Measurements from ENCODE around the gene RPS15A. TPM values are rescaled to one million over a fixed set of nuclear protein-coding genes. Genes with fewer than 3 reads are reported as not detected.
A peak's percentile ranks its signal among the peaks of the same experiment; 100 is the strongest.

RPS15A gene
- 3,107 and 3,956 TPM in 2 replicates for total RNA-seq

DNA sequence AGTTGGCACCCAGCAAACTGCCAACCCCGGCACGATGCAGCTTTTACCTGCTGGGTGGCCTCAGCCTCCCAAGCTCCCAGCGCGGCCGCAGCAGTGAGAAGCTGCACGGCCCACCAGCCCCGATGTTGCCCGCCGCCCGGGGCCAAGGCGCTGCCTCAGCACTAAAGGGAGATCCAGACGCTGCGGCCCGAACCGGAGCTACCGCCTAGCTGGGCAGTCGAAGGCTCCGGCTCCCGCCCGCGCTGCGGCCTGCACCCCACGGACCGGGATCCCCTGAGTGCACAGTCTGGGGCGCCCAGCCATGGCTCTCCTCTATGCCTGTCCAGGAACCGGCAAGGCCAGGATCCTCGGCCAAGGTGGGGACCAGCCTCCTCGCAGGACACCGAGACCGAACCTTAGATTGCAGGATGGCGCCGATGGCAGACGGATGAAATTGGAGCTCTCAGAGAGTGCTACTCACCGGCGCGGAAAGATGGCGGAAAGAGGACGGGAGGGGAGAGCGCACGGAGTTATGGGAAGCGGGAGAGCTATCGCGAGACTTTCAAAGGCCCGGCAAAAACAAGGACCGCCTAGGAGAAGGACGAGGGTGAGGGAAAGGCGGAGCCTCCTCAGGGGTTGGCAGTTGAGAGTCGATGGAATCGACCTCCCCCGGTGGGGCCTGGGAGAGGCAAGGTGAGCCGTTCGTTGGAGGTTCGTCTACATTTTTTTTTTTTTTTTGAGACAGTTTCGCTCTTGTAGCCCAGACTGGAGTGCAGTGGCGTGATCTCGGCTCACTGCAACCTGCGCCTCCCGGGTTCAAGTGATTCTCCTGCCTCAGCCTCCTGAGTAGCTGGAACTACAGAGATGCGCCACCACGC lies at the start of gene RPS15A:
Gene RPS15A (minus strand): TSS at position 485 of the 857 bp plus-strand sequence. CDS start 1,221 bp downstream, outside the sequence.
- Histone ChIP-seq H3K36me3 (ENCODE audit: control insufficient read depth, insufficient read depth, low read length) (peaks cover 3% of the 10 kb centered on the region), H3K27me3 (ENCODE audit: control insufficient read depth, insufficient read depth, low read length) (no peaks in the 10 kb centered on the region), H3K4me3 (ENCODE audit: low read depth, low read length) (peak within 1 kb of the TSS; percentile 90)
- no peak for TF ChIP-seq CTCF (IDR thresholded peaks at IDR 0.05; ENCODE audit: insufficient read depth, low read length, poor library complexity, severe bottlenecking)
- peak; percentile 92 for DNase-seq (ENCODE audit: low read depth)

DNA sequence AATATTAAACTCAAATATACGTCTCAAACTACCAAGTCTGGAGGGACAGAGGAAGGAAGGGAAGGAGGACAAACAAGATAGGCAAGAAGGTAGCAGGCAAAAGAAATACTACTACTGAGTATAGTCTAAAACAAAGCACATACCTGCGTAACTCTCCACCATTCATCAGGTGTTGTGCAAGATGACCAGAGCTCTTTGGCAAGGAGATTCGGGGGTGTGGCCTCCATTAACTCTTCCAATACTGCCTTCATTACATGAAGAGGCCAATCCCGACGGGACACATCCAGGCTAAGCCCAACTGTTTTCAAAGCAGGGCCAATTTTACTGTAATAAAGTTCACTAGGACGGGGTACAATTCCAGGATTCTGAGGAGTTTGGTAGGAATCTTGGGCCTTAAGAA lies 49.4 kb upstream of the RPS15A start:
- DNase-seq (ENCODE audit: low read depth): no peak
- no peak for TF ChIP-seq CTCF (IDR thresholded peaks at IDR 0.05; ENCODE audit: insufficient read depth, low read length, poor library complexity, severe bottlenecking)
- no peak overlapping the region for H3K4me3 ChIP-seq (ENCODE audit: low read depth, low read length)
- H3K36me3 ChIP-seq (ENCODE audit: control insufficient read depth, insufficient read depth, low read length): peaks cover 3% of the 10 kb centered on the region
- H3K27me3 ChIP-seq (ENCODE audit: control insufficient read depth, insufficient read depth, low read length): no peaks in the 10 kb centered on the region

- Histone ChIP-seq H3K4me3 (ENCODE audit: low read depth, low read length) (no peak overlapping the region), H3K36me3 (ENCODE audit: control insufficient read depth, insufficient read depth, low read length) (peaks cover 3% of the 10 kb centered on the region), H3K27me3 (ENCODE audit: control insufficient read depth, insufficient read depth, low read length) (no peaks in the 10 kb centered on the region)
- TF ChIP-seq CTCF (IDR thresholded peaks at IDR 0.05; ENCODE audit: insufficient read depth, low read length, poor library complexity, severe bottlenecking): no peak
- DNase-seq (ENCODE audit: low read depth): no peak
Measured at GRCh38 chr16:18836702-18837101, 46.6 kb upstream of the RPS15A start.

DNA sequence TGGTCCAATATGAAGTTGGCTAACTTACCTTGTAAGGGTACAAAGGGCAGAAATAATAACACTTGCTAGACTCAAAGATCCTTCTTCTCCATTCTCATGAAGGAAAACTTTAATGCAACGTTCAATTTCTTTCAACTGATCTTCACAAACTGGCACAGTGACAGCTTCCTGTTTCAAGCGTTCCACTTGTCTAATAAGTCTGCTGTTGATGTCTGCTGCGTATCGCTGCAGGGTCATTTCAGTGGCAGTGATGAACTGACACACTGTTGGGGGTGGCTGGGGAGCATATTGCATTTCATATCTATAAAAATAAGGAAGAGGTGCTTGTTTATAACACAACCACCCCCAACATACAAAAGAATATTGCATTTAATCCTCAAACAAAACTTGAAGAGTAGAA lies 44.7 kb upstream of the RPS15A start:
- DNase-seq (ENCODE audit: low read depth): no peak
- H3K4me3 ChIP-seq (ENCODE audit: low read depth, low read length): no peak overlapping the region
- TF ChIP-seq CTCF (IDR thresholded peaks at IDR 0.05; ENCODE audit: insufficient read depth, low read length, poor library complexity, severe bottlenecking): no peak
- peaks cover 3% of the 10 kb centered on the region for H3K36me3 ChIP-seq (ENCODE audit: control insufficient read depth, insufficient read depth, low read length)
- H3K27me3 ChIP-seq (ENCODE audit: control insufficient read depth, insufficient read depth, low read length): no peaks in the 10 kb centered on the region

DNA sequence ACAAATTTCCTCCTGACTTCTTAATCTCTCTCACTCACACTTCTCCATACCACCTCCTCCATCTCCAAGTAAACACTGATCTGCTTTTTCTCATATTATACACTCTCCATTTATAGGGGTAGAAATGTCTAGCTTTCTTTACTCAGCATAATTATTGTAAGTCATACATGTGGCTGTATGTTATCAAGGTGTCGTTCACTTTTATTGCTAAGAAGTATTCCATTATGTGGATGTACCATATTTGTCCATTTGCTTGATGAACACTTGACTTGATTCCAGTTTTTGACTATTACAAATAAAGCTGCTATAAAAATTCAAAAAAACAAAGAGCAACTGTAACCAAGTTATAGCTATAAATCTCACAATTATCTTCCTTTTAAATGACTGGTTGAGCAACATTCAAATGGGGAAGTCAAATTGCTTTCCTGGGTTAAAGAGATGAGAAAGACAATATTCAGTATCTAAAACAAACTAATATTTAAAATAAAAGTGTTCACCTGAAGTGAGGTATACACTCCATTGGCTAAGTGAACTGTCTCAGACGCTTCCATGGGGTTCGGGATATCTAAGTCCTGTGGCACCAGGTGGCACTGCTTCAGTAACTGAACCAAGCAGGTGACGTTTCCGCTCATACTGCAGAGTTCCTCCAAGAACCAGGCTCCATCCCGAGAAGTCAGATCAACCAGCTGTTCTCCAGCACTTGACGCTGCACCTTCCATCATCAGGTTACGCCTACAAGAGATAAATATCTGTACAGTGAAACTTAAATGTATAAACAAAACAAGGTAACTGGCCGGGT lies 43.8 kb upstream of the RPS15A start:
- no peak for DNase-seq (ENCODE audit: low read depth)
- TF ChIP-seq CTCF (IDR thresholded peaks at IDR 0.05; ENCODE audit: insufficient read depth, low read length, poor library complexity, severe bottlenecking): no peak
- Histone ChIP-seq H3K27me3 (ENCODE audit: control insufficient read depth, insufficient read depth, low read length) (no peaks in the 10 kb centered on the region), H3K4me3 (ENCODE audit: low read depth, low read length) (no peak overlapping the region), H3K36me3 (ENCODE audit: control insufficient read depth, insufficient read depth, low read length) (peaks cover 3% of the 10 kb centered on the region)

All from kidney epithelial cell (primary cell).